H1 (cell line): ENCODE data around the gene ACTL10. TPM values are rescaled to one million over a fixed set of nuclear protein-coding genes. Genes with fewer than 3 reads are reported as not detected.
A peak's percentile ranks its signal among the peaks of the same experiment; 100 is the strongest.

Experiments used
- CTCF ChIA-PET: fragments of 300-600 bp; sonication (Branson Sonifier 250); formaldehyde crosslinking; loops from one replicate; lab custom pipeline; 2021; ENCODE audit not compliant: partially characterized antibody; lab: Charles Lee
- POLR2A ChIA-PET: fragments of 300-600 bp; sonication (Branson Sonifier 250); formaldehyde crosslinking; loops from one replicate; lab custom pipeline; 2021; ENCODE audit warnings: inconsistent platforms; ENCODE audit not compliant: partially characterized antibody; lab: Charles Lee
- DNase-seq, 2 experiments: peaks; one replicate each; pipeline versions ENCODE4 v3.0.0 to v3.0.0-alpha.2; 2010 to 2022; ENCODE audit warnings: low spot score in 2 of 2, low read depth in 1 of 2, mixed read lengths in 1 of 2
- FAIRE-seq: peaks from 2 replicates; lab custom pipeline; 2011; peaks lifted over from hg19 to GRCh38; lab: Jason Lieb, UNC
- H2AFZ ChIP-seq: 2 replicates; pipeline ENCODE4 v1.8.1; 2012; ENCODE audit warnings: low read length, inconsistent platforms
- H2AK5ac ChIP-seq: 2 replicates; pipeline ENCODE4 v1.6.1; 2013; ENCODE audit warnings: low read depth, low read length
- H2BK120ac ChIP-seq: replicated peaks from 2 replicates; pipeline ENCODE3; 2013; ENCODE audit warnings: low read depth, low read length, inconsistent platforms
- H2BK12ac ChIP-seq: 2 replicates; pipeline ENCODE4 v1.6.1; 2013; ENCODE audit warnings: low read depth, low read length
- H2BK15ac ChIP-seq: 2 replicates; pipeline ENCODE4 v1.6.1; 2013; ENCODE audit warnings: low read length
- H2BK20ac ChIP-seq: 2 replicates; pipeline ENCODE4 v1.6.1; 2013; ENCODE audit warnings: low read length
- H2BK5ac ChIP-seq: 2 replicates; pipeline ENCODE4 v1.6.1; 2013; ENCODE audit warnings: low read depth, low read length
- H3K14ac ChIP-seq: 2 replicates; pipeline ENCODE4 v1.6.1; 2013; ENCODE audit warnings: inconsistent platforms; ENCODE audit not compliant: insufficient read length
- H3K18ac ChIP-seq: 2 replicates; pipeline ENCODE4 v1.6.1; 2013; ENCODE audit warnings: low read length; ENCODE audit errors: extremely low read depth
- H3K23ac ChIP-seq: 2 replicates; pipeline ENCODE4 v1.6.1; 2013; ENCODE audit warnings: inconsistent platforms; ENCODE audit not compliant: insufficient read length
- H3K23me2 ChIP-seq: 2 replicates; pipeline ENCODE4 v1.6.1; 2013; ENCODE audit warnings: low read depth, low read length
- H3K27ac ChIP-seq: 2 replicates; pipeline ENCODE4 v1.6.1; 2011; ENCODE audit warnings: low read depth, low read length, inconsistent platforms
- H3K27me3 ChIP-seq, 4 experiments: replicated peaks in 1 of 4; 1 replicate in 1 of 4; 2 replicates in 3 of 4; pipeline versions ENCODE4 v1.6.1 to v1.8.1; 2011 to 2013; ENCODE audit warnings: low read length in 3 of 4, mild to moderate bottlenecking in 3 of 4, inconsistent platforms in 2 of 4, mixed read lengths in 2 of 4, moderate library complexity in 1 of 4; ENCODE audit not compliant: control insufficient read depth in 3 of 4, insufficient read depth in 3 of 4; ENCODE audit errors: extremely low read depth in 1 of 4
- H3K36me3 ChIP-seq, 4 experiments: 2 replicates each; pipeline versions ENCODE4 v1.6.1 to v1.8.1; 2011 to 2013; ENCODE audit warnings: mild to moderate bottlenecking in 4 of 4, low read length in 3 of 4, moderate library complexity in 2 of 4, control low read depth in 1 of 4, inconsistent platforms in 1 of 4; ENCODE audit not compliant: insufficient read depth in 4 of 4, control insufficient read depth in 2 of 4
- H3K4ac ChIP-seq: replicated peaks from 2 replicates; pipeline ENCODE3; 2013; ENCODE audit warnings: low read length, low read depth, mixed read lengths, inconsistent platforms; ENCODE audit not compliant: insufficient read length
- H3K4me1 ChIP-seq, 4 experiments: replicated peaks in 1 of 4; 1 replicate in 1 of 4; 2 replicates in 3 of 4; pipeline versions ENCODE4 v1.6.1 to v1.8.1; 2011 to 2013; ENCODE audit warnings: low read length in 3 of 4, inconsistent platforms in 2 of 4, mixed read lengths in 1 of 4; ENCODE audit not compliant: insufficient read depth in 4 of 4, control insufficient read depth in 3 of 4
- H3K4me2 ChIP-seq, 2 experiments: 2 replicates each; pipeline versions ENCODE4 v1.6.1 to v1.8.1; 2011 to 2013; ENCODE audit warnings: low read depth in 2 of 2, low read length in 2 of 2, control low read depth in 1 of 2, inconsistent platforms in 1 of 2, mild to moderate bottlenecking in 1 of 2; ENCODE audit not compliant: insufficient read depth in 1 of 2
- H3K4me3 ChIP-seq, 4 experiments: fragments of 200-600, 300-600 bp in 1 of 4; sonication (generic), shearing (Covaris generic), sonication (Bioruptor Twin) in 1 of 4; 2 replicates each; pipeline versions ENCODE4 v1.5.1 to v1.8.1; 2011 to 2016; ENCODE audit warnings: low read length in 4 of 4, low read depth in 3 of 4, control low read depth in 2 of 4, inconsistent platforms in 2 of 4, mild to moderate bottlenecking in 2 of 4, mixed read lengths in 1 of 4, moderate library complexity in 1 of 4; ENCODE audit not compliant: insufficient read depth in 2 of 4; ENCODE audit errors: extremely low read depth in 1 of 4
- H3K56ac ChIP-seq: replicated peaks from 2 replicates; pipeline ENCODE3; 2013; ENCODE audit warnings: low read depth, mild to moderate bottlenecking, mixed read lengths, low read length, inconsistent platforms; ENCODE audit not compliant: insufficient read length
- H3K79me1 ChIP-seq: 2 replicates; pipeline ENCODE4 v1.6.1; 2013; ENCODE audit warnings: low read depth, low read length, control low read depth
- H3K79me2 ChIP-seq, 2 experiments: 2 replicates each; pipeline versions ENCODE4 v1.6.1 to v1.8.1; 2012 to 2013; ENCODE audit warnings: low read length in 2 of 2, mild to moderate bottlenecking in 2 of 2, inconsistent platforms in 1 of 2; ENCODE audit not compliant: insufficient read depth in 2 of 2, control insufficient read depth in 1 of 2
- H3K9ac ChIP-seq, 4 experiments: replicated peaks in 1 of 4; 1 replicate in 1 of 4; 2 replicates in 3 of 4; pipeline versions ENCODE4 v1.6.1 to v1.8.1; 2011 to 2013; ENCODE audit warnings: low read depth in 3 of 4, low read length in 3 of 4, control low read depth in 2 of 4, mild to moderate bottlenecking in 2 of 4, moderate library complexity in 2 of 4, inconsistent platforms in 1 of 4; ENCODE audit errors: extremely low read depth in 1 of 4
- H3K9me3 ChIP-seq, 2 experiments: 2 replicates each; pipeline versions ENCODE4 v1.6.1 to v1.8.1; 2012 to 2013; ENCODE audit warnings: mild to moderate bottlenecking in 2 of 2, moderate library complexity in 2 of 2, control low read depth in 1 of 2, inconsistent platforms in 1 of 2, low read depth in 1 of 2, low read length in 1 of 2, mixed read lengths in 1 of 2; ENCODE audit not compliant: insufficient read depth in 2 of 2
- H4K20me1 ChIP-seq, 2 experiments: replicated peaks in 1 of 2; 2 replicates each; pipeline versions ENCODE3 to v1.8.1; 2011 to 2013; ENCODE audit warnings: inconsistent platforms in 2 of 2, low read length in 2 of 2, mild to moderate bottlenecking in 1 of 2; ENCODE audit not compliant: insufficient read depth in 2 of 2, control insufficient read depth in 1 of 2
- H4K5ac ChIP-seq: 2 replicates; pipeline ENCODE4 v1.6.1; 2013; ENCODE audit warnings: low read length, low read depth, mixed read lengths, inconsistent platforms; ENCODE audit not compliant: insufficient read length
- H4K8ac ChIP-seq: 2 replicates; pipeline ENCODE4 v1.8.0; 2013; ENCODE audit warnings: mild to moderate bottlenecking, moderate library complexity, low read length, inconsistent platforms; ENCODE audit not compliant: insufficient read depth; ENCODE audit errors: extremely low read depth
- H4K91ac ChIP-seq: replicated peaks from 2 replicates; pipeline ENCODE3; 2013; ENCODE audit warnings: low read length, mixed read lengths, inconsistent platforms; ENCODE audit not compliant: insufficient read length
- ASH2L ChIP-seq: fragments of 200-600, 300-600 bp; sonication (generic); IDR thresholded peaks from one replicate; pipeline ENCODE4 v1.7.1; 2017; ENCODE audit warnings: low read length
- MAFK ChIP-seq: IDR thresholded peaks from 2 replicates; pipeline ENCODE4 v1.6.1; 2012; ENCODE audit warnings: low read depth, mild to moderate bottlenecking, improper control_type of control experiment, low read length
- NRF1 ChIP-seq: IDR thresholded peaks from 2 replicates; pipeline ENCODE4 v1.6.1; 2011; ENCODE audit warnings: mild to moderate bottlenecking, low read depth, low read length, improper control_type of control experiment
- POLR2A ChIP-seq, 2 experiments: IDR thresholded peaks; 1 replicate in 1 of 2; 2 replicates in 1 of 2; pipeline ENCODE4 v1.6.1; 2011; ENCODE audit warnings: low read depth in 2 of 2, low read length in 2 of 2, mild to moderate bottlenecking in 2 of 2; ENCODE audit errors: control extremely low read depth in 1 of 2
- SIN3A ChIP-seq, 2 experiments: IDR thresholded peaks in 1 of 2; conservative IDR thresholded peaks in 1 of 2; 2 replicates each; pipeline ENCODE4 v1.6.1; 2011 to 2012; ENCODE audit warnings: low read length in 2 of 2, improper control_type of control experiment in 1 of 2, low read depth in 1 of 2, mild to moderate bottlenecking in 1 of 2
- SP2 ChIP-seq: IDR thresholded peaks from 2 replicates; pipeline ENCODE4 v1.6.1; 2012; ENCODE audit warnings: mild to moderate bottlenecking, low read length, inconsistent platforms
- TAF1 ChIP-seq: IDR thresholded peaks from 2 replicates; pipeline ENCODE4 v1.6.1; 2011; ENCODE audit warnings: mild to moderate bottlenecking, low read depth, low read length
- TAF7 ChIP-seq: optimal IDR thresholded peaks from 2 replicates; pipeline ENCODE3; 2011; ENCODE audit warnings: low read depth, mild to moderate bottlenecking, inconsistent platforms, low read length, moderate library complexity, borderline replicate concordance
- TBP ChIP-seq: IDR thresholded peaks from 2 replicates; pipeline ENCODE4 v1.6.1; 2011; ENCODE audit warnings: low read depth, low read length, improper control_type of control experiment
- YY1 ChIP-seq: IDR thresholded peaks from 2 replicates; pipeline ENCODE4 v1.6.1; 2011; ENCODE audit warnings: low read depth, mild to moderate bottlenecking, low read length
- WGBS, 2 experiments: shearing (Covaris generic) in 1 of 2; methylation state at CpG; one replicate each; pipeline versions ENCODE4 v1.1.6 to v1.1.7; 2013 to 2015; ENCODE audit warnings: low lambda C conversion rate in 2 of 2, mixed read lengths in 2 of 2, inconsistent platforms in 1 of 2, low coverage in 1 of 2, missing lambda C conversion rate in 1 of 2; ENCODE audit not compliant: insufficient replicate concordance in 2 of 2, insufficient coverage in 1 of 2, insufficient read length in 1 of 2; ENCODE audit errors: extremely low coverage in 1 of 2, missing lambda C conversion rate in 1 of 2; 5-methylcytosine and 5-hydroxymethylcytosine counted together
- polyA plus RNA-seq, 7 experiments: library from polyadenylated mRNA; depleted of rRNA in 3 of 7; stranded (reverse) in 5 of 7; unstranded in 2 of 7; fragments of >200 nt in 5 of 7; fragments of 200-250 nt in 2 of 7; gene quantifications; 1 replicate in 5 of 7; 2 replicates in 1 of 7; 4 replicates in 1 of 7; pipeline versions ENCODE4 v1.2.1 to v1.2.3, GENCODE V29; 2011 to 2013; ENCODE audit warnings: missing spikeins in 2 of 7, mixed read lengths in 2 of 7
- total RNA-seq: library from RNA; stranded (reverse); fragmentation: NEBNext Ultra II Directional; extraction: Animal tissue kit (Norgen Biotek cat#: 25700); gene quantifications from 2 replicates; pipeline ENCODE4 v1.2.1, GENCODE V29; 2021

The ACTL10 gene
- total and polyA plus RNA-seq, 2 of the 8 experiments (the other 6 are each of a cell fraction or from before 2014, with no cell fraction given) = 0.26 TPM; not detected in 1

GRCh38 chr20:33663161-33664084 is 3.3 kb upstream of the ACTL10 start:
- Histone ChIP-seq H2BK120ac (peak overlapping the region; percentile 51), H4K20me1 (peaks cover 0 to 12% of the 10 kb centered on the region in 2 experiments), H3K79me2 (no peaks in the 10 kb centered on the region), H3K36me3 (peaks cover 0 to 17% (median 0%) of the 10 kb centered on the region in 4 experiments; a peak in 2 of 8 replicates), H2AK5ac (0 out of 2 replicates have a peak overlapping the region, but pooled peaks have one; percentile 17), H2BK5ac (peak overlapping the region; percentile 73), H3K23ac (no peak overlapping the region), H3K27me3 (peaks cover 0 to 10% (median 3%) of the 10 kb centered on the region in 4 experiments; a peak in 3 of 7 replicates), H4K8ac (peak overlapping the region; percentile 90), H3K9me3 (peaks cover 0 to 5% of the 10 kb centered on the region in 2 experiments; a peak in 1 of 4 replicates), H3K4me3 (peak overlapping the region; percentile 56 to 93 (median 82)), H2BK12ac (peak overlapping the region; percentile 84; the same call in 1 of the 2 replicates), H3K9ac (peak overlapping the region; percentile 63 to 82 (median 70)), H2AFZ (peak overlapping the region; percentile 78; the same call in 1 of the 2 replicates), H3K18ac (peak overlapping the region; percentile 93), H3K23me2 (peaks cover 25% of the 10 kb centered on the region; the same call in 1 of the 2 replicates), H3K14ac (no peak overlapping the region), H4K91ac (peak overlapping the region; percentile 75), H3K79me1 (no peaks in the 10 kb centered on the region), H4K5ac (peak overlapping the region; percentile 75), H3K27ac (peak overlapping the region; percentile 61), H2BK15ac (peak overlapping the region; percentile 100), H3K56ac (peak overlapping the region; percentile 34), H3K4me1 (peaks cover 0 to 18% (median 11%) of the 10 kb centered on the region in 4 experiments; a peak in 4 of 7 replicates), H2BK20ac (no peak overlapping the region), H3K4me2 (peak overlapping the region; percentile 67 to 94), H3K4ac (peak overlapping the region; percentile 96)
- WGBS, 2 experiments = 1% methylated on average over 84 of the region's 84 CpGs; no CpG with 5 or more reads in 1 of the 2 experiments
- FAIRE-seq (no peak), DNase-seq (peak in 1 of 2 experiments; percentile 84)
- CTCF ChIA-PET = interaction anchor here (1.1 to 3.9 kb wide), 5 partner anchors 10 to 210 kb away, joined by 3 to 22 read pairs (median 10); no protein-coding TSS in a partner anchor
- POLR2A ChIA-PET = interaction anchor here (0.7 to 17.9 kb wide), 12 partner anchors 8 to 1678 kb away, joined by 3 to 245 read pairs (median 3); partner anchors contain the start of genes NECAB3 and SNTA1
- TF ChIP-seq TBP = peak; percentile 42; the same call in 1 of the 2 replicates
- peak; percentile 70 for TF ChIP-seq TAF1
- TF ChIP-seq ASH2L = peak; percentile 69
- peak; percentile 49 for TF ChIP-seq TAF7
- TF ChIP-seq POLR2A (IDR thresholded peaks at IDR 0.05; ENCODE audit: control extremely low read depth in 1 of 2, low read depth in 2 of 2, low read length in 2 of 2) = peak in 1 of 2 experiments; percentile 74; a peak in 2 of 3 replicates
- no peak for TF ChIP-seq NRF1
- no peak for TF ChIP-seq SP2
- peak in 1 of 2 experiments; percentile 42; a peak in 2 of 4 replicates for TF ChIP-seq SIN3A (conservative IDR thresholded peaks at IDR 0.05 in 1 of 2, IDR thresholded peaks at IDR 0.05 in 1 of 2; ENCODE audit: low read depth in 1 of 2, low read length in 2 of 2)
- TF ChIP-seq MAFK = no peak
- peak; percentile 20; the same call in 1 of the 2 replicates for TF ChIP-seq YY1
